ENCODE data around the gene ZSCAN21.

ZSCAN21 gene

GRCh38 chr7:100101016-100101862 is 51.7 kb downstream of the ZSCAN21 start, which contains the start of the genes AP4M1 and MCM7 (continued):
- TF ChIP-seq ZBTB10 (tag by site-specific recombination; IDR thresholded peaks at IDR 0.05) (peak; percentile 88), ZNF776 (tag by site-specific recombination; IDR thresholded peaks at IDR 0.05; ENCODE audit: borderline replicate concordance) (0 out of 2 replicates have a peak, but pooled peaks have one; percentile 8), ZNF266 (tag by site-specific recombination; IDR thresholded peaks at IDR 0.05; ENCODE audit: low read depth) (no peak), TSHZ1 (tag by site-specific recombination; IDR thresholded peaks at IDR 0.05; ENCODE audit: borderline replicate concordance) (peak; percentile 96; the same call in 1 of the 2 replicates), SP2 (tag by site-specific recombination; IDR thresholded peaks at IDR 0.05) (peak; percentile 98), ZNF664 (tag by site-specific recombination; IDR thresholded peaks at IDR 0.05) (no peak), EGR2 (tag by site-specific recombination; IDR thresholded peaks at IDR 0.05; ENCODE audit: low read depth) (peak; percentile 39; the same call in 1 of the 2 replicates), ZNF394 (tag by site-specific recombination; IDR thresholded peaks at IDR 0.05; ENCODE audit: borderline replicate concordance) (peak; percentile 50; the same call in 1 of the 2 replicates), ZNF510 (tag by site-specific recombination; IDR thresholded peaks at IDR 0.05; ENCODE audit: insufficient replicate concordance) (no peak), ZNF548 (tag by site-specific recombination; IDR thresholded peaks at IDR 0.05) (no peak), ZNF426 (tag by site-specific recombination; IDR thresholded peaks at IDR 0.05) (no peak), KLF8 (tag by site-specific recombination; IDR thresholded peaks at IDR 0.05) (peak; percentile 83), KLF7 (tag by site-specific recombination; IDR thresholded peaks at IDR 0.05; ENCODE audit: borderline replicate concordance) (peak; percentile 23; the same call in 1 of the 2 replicates), KLF10 (tag by site-specific recombination; IDR thresholded peaks at IDR 0.05) (peak; percentile 12; the same call in 1 of the 2 replicates), SCRT2 (tag by site-specific recombination; IDR thresholded peaks at IDR 0.05) (peak; percentile 99), ZNF596 (tag by site-specific recombination; IDR thresholded peaks at IDR 0.05) (no peak), ZEB2 (tag by site-specific recombination; IDR thresholded peaks at IDR 0.05) (peak; percentile 67), BCL11A (tag by site-specific recombination; IDR thresholded peaks at IDR 0.05; ENCODE audit: low read depth) (peak; percentile 88; the same call in 1 of the 2 replicates), FEZF1 (tag by site-specific recombination; IDR thresholded peaks at IDR 0.05) (peak; percentile 14; the same call in 1 of the 2 replicates), ZNF629 (tag by site-specific recombination; IDR thresholded peaks at IDR 0.05) (peak; percentile 11; the same call in 1 of the 2 replicates)
- TF ChIP-seq, protein P1, sequence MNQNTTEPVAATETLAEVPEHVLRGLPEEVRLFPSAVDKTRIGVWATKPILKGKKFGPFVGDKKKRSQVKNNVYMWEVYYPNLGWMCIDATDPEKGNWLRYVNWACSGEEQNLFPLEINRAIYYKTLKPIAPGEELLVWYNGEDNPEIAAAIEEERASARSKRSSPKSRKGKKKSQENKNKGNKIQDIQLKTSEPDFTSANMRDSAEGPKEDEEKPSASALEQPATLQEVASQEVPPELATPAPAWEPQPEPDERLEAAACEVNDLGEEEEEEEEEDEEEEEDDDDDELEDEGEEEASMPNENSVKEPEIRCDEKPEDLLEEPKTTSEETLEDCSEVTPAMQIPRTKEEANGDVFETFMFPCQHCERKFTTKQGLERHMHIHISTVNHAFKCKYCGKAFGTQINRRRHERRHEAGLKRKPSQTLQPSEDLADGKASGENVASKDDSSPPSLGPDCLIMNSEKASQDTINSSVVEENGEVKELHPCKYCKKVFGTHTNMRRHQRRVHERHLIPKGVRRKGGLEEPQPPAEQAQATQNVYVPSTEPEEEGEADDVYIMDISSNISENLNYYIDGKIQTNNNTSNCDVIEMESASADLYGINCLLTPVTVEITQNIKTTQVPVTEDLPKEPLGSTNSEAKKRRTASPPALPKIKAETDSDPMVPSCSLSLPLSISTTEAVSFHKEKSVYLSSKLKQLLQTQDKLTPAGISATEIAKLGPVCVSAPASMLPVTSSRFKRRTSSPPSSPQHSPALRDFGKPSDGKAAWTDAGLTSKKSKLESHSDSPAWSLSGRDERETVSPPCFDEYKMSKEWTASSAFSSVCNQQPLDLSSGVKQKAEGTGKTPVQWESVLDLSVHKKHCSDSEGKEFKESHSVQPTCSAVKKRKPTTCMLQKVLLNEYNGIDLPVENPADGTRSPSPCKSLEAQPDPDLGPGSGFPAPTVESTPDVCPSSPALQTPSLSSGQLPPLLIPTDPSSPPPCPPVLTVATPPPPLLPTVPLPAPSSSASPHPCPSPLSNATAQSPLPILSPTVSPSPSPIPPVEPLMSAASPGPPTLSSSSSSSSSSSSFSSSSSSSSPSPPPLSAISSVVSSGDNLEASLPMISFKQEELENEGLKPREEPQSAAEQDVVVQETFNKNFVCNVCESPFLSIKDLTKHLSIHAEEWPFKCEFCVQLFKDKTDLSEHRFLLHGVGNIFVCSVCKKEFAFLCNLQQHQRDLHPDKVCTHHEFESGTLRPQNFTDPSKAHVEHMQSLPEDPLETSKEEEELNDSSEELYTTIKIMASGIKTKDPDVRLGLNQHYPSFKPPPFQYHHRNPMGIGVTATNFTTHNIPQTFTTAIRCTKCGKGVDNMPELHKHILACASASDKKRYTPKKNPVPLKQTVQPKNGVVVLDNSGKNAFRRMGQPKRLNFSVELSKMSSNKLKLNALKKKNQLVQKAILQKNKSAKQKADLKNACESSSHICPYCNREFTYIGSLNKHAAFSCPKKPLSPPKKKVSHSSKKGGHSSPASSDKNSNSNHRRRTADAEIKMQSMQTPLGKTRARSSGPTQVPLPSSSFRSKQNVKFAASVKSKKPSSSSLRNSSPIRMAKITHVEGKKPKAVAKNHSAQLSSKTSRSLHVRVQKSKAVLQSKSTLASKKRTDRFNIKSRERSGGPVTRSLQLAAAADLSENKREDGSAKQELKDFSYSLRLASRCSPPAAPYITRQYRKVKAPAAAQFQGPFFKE (tag by site-specific recombination; IDR thresholded peaks at IDR 0.05; ENCODE audit: borderline replicate concordance) = 0 out of 2 replicates have a peak, but pooled peaks have one; percentile 12
